DND-41 (cell line): ENCODE results near the gene TCEANC2.

Experiments
- EZH2 ChIP-seq: IDR thresholded peaks from 3 replicates; pipeline ENCODE4 v1.6.1; 2012; ENCODE audit warnings: borderline replicate concordance, low read depth, mild to moderate bottlenecking, moderate library complexity, low read length, inconsistent platforms; ENCODE audit not compliant: severe bottlenecking
- TF ChIP-seq, protein P1 (sequence below): IDR thresholded peaks from 2 replicates; pipeline ENCODE4 v1.5.1; 2012; ENCODE audit warnings: borderline replicate concordance, low read length, moderate library complexity, mild to moderate bottlenecking; ENCODE audit not compliant: poor library complexity, severe bottlenecking; ENCODE audit errors: extremely low read depth

DNA sequence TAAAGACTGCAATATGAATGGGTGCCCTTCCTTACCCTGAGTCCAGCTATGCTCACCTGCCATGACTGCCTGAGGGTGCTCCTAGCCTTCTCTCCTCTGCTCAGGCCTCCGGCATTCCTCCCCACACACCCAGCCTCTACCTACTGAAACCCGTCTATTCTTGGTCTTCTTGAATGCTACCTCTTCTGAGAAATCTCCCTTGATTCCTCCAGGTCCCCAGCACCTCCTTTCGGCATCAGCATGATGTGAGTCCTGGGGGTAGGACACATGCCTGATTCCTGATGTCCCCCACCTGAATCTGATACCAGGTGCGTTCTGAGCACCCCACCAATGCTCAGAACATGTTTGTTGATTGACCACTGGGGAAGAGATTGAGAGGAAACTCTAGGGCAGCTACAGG, 44.0 kb upstream of the TCEANC2 start:
- TF ChIP-seq, protein P1, sequence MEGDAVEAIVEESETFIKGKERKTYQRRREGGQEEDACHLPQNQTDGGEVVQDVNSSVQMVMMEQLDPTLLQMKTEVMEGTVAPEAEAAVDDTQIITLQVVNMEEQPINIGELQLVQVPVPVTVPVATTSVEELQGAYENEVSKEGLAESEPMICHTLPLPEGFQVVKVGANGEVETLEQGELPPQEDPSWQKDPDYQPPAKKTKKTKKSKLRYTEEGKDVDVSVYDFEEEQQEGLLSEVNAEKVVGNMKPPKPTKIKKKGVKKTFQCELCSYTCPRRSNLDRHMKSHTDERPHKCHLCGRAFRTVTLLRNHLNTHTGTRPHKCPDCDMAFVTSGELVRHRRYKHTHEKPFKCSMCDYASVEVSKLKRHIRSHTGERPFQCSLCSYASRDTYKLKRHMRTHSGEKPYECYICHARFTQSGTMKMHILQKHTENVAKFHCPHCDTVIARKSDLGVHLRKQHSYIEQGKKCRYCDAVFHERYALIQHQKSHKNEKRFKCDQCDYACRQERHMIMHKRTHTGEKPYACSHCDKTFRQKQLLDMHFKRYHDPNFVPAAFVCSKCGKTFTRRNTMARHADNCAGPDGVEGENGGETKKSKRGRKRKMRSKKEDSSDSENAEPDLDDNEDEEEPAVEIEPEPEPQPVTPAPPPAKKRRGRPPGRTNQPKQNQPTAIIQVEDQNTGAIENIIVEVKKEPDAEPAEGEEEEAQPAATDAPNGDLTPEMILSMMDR, result no peak
- TF ChIP-seq EZH2, result no peak
